HCT116 (cell line): ENCODE measurements around the gene AFAP1. TPM values are rescaled to one million over a fixed set of nuclear protein-coding genes. Genes with fewer than 3 reads are reported as not detected.

Source experiments
- ATAC-seq: fragments of 200-7000 bp; cut with Tn5 transposase; 2 replicates; pipeline ENCODE4 v1.9.1; 2020; ENCODE audit warnings: mild to moderate bottlenecking, moderate library complexity
- BruUV-seq: library from RNA; stranded (reverse); fragments of 400-500 nt; replicated peaks from 2 replicates; lab custom pipeline; 2021; lab: Mats Ljungman, UMichigan
- CTCF ChIA-PET: fragments of 300-600 bp; sonication (Branson Sonifier 250); formaldehyde crosslinking; loops from one replicate; lab custom pipeline; 2021; ENCODE audit warnings: antibody characterized with exemption; lab: Charles Lee
- POLR2A ChIA-PET: fragments of 300-600, 350-600 bp; sonication (Branson Sonifier 250); formaldehyde crosslinking; loops from one replicate; lab custom pipeline; 2021; ENCODE audit warnings: antibody characterized with exemption; lab: Charles Lee
- RAD21 ChIA-PET, 2 experiments: fragments of 300-600 bp; sonication (Branson Sonifier 250); formaldehyde crosslinking; loops; one replicate each; lab custom pipeline; 2023; ENCODE audit warnings: low total read pairs in 2 of 2; ENCODE audit not compliant: uncharacterized antibody in 2 of 2, unreplicated experiment in 2 of 2, low non-redundant PET in 1 of 2; lab: Charles Lee
- DNase-seq: peaks from one replicate; pipeline ENCODE4 v3.0.0-alpha.2; 2010; ENCODE audit warnings: low read depth, low spot score
- H2AFZ ChIP-seq: fragments of 200-600 bp; shearing (Covaris generic), sonication (generic); 2 replicates; pipeline ENCODE4 v1.6.1; 2017; ENCODE audit warnings: low read depth, mixed run types, mixed read lengths, antibody characterized with exemption, low read length; ENCODE audit not compliant: poor library complexity, severe bottlenecking
- H3K27ac ChIP-seq: 2 replicates; pipeline ENCODE4 v1.5.1; 2012; ENCODE audit warnings: low read depth, low read length
- H3K27me3 ChIP-seq: fragments of 200-600 bp; sonication (generic); 2 replicates; pipeline ENCODE4 v1.6.1; 2016; ENCODE audit warnings: mixed run types, low read length, mixed read lengths; ENCODE audit not compliant: insufficient read depth
- H3K36me3 ChIP-seq, 2 experiments: fragments of 200-500 bp in 1 of 2; fragments of 200-600 bp in 1 of 2; sonication (Bioruptor generic) in 1 of 2; sonication (generic) in 1 of 2; 2 replicates each; pipeline versions ENCODE4 v1.5.1 to v1.6.1; 2014 to 2016; ENCODE audit warnings: low read length in 2 of 2, inconsistent platforms in 1 of 2, mixed read lengths in 1 of 2, mixed run types in 1 of 2; ENCODE audit not compliant: insufficient read depth in 2 of 2, control insufficient read depth in 1 of 2
- H3K4me1 ChIP-seq, 2 experiments: fragments of 200-600 bp in 1 of 2; sonication (generic) in 1 of 2; 2 replicates each; pipeline versions ENCODE4 v1.5.1 to v1.6.1; 2012 to 2017; ENCODE audit warnings: low read length in 2 of 2, inconsistent platforms in 1 of 2, mild to moderate bottlenecking in 1 of 2, mixed read lengths in 1 of 2, mixed run types in 1 of 2, moderate library complexity in 1 of 2; ENCODE audit not compliant: insufficient read depth in 2 of 2, control insufficient read depth in 1 of 2
- H3K4me2 ChIP-seq: fragments of 200-600 bp; sonication (generic); 2 replicates; pipeline ENCODE4 v1.6.1; 2017; ENCODE audit warnings: mixed run types, low read length, mixed read lengths
- H3K4me3 ChIP-seq, 2 experiments: fragments of 200-600 bp in 1 of 2; sonication (generic) in 1 of 2; replicated peaks in 1 of 2; 2 replicates each; pipeline ENCODE4 v1.5.1; 2011 to 2016; ENCODE audit warnings: low read length in 2 of 2, control low read depth in 1 of 2, low read depth in 1 of 2, mild to moderate bottlenecking in 1 of 2, mixed read lengths in 1 of 2, mixed run types in 1 of 2
- H3K79me2 ChIP-seq: fragments of 200-600 bp; sonication (generic); 2 replicates; pipeline ENCODE4 v1.6.1; 2017; ENCODE audit warnings: mild to moderate bottlenecking, mixed run types, low read length, moderate library complexity, mixed read lengths; ENCODE audit not compliant: insufficient read depth
- H3K9ac ChIP-seq: fragments of 200-600 bp; sonication (generic); 2 replicates; pipeline ENCODE4 v1.6.1; 2016; ENCODE audit warnings: low read length, mixed read lengths
- H3K9me2 ChIP-seq: fragments of 200-600 bp; sonication (generic), shearing (Covaris generic); 2 replicates; pipeline ENCODE4 v1.6.1; 2017; ENCODE audit warnings: mixed run types, mild to moderate bottlenecking, moderate library complexity; ENCODE audit not compliant: insufficient read depth
- H3K9me3 ChIP-seq, 2 experiments: fragments of 200-500 bp in 1 of 2; fragments of 200-600 bp in 1 of 2; sonication (Bioruptor generic) in 1 of 2; sonication (generic) in 1 of 2; 2 replicates each; pipeline ENCODE4 v1.6.1; 2014 to 2017; ENCODE audit warnings: low read length in 2 of 2, mixed read lengths in 2 of 2, inconsistent platforms in 1 of 2, low read depth in 1 of 2, mild to moderate bottlenecking in 1 of 2, mixed run types in 1 of 2, moderate library complexity in 1 of 2; ENCODE audit not compliant: control insufficient read depth in 1 of 2, insufficient read depth in 1 of 2
- H4K20me1 ChIP-seq: fragments of 200-600 bp; sonication (generic), shearing (Covaris generic); 2 replicates; pipeline ENCODE4 v1.6.1; 2017; ENCODE audit warnings: mixed run types, mild to moderate bottlenecking, moderate library complexity; ENCODE audit not compliant: insufficient read depth
- ATF3 ChIP-seq: IDR thresholded peaks from 2 replicates; pipeline ENCODE4 v1.6.1; 2012
- CBX3 ChIP-seq: IDR thresholded peaks from 2 replicates; pipeline ENCODE4 v1.6.1; 2012; ENCODE audit warnings: low read depth
- CTCF ChIP-seq, 3 experiments: fragments of 200-600 bp in 1 of 3; sonication (generic) in 1 of 3; IDR thresholded peaks in 2 of 3; conservative IDR thresholded peaks in 1 of 3; 2 replicates each; pipeline ENCODE4 v1.5.1; 2012 to 2017; ENCODE audit warnings: low read depth in 2 of 3, low read length in 2 of 3, antibody characterized with exemption in 1 of 3, borderline replicate concordance in 1 of 3, control low read depth in 1 of 3, mild to moderate bottlenecking in 1 of 3, mixed read lengths in 1 of 3, mixed run types in 1 of 3, moderate library complexity in 1 of 3; ENCODE audit not compliant: insufficient read depth in 1 of 3
- EGR1 ChIP-seq: IDR thresholded peaks from 2 replicates; pipeline ENCODE4 v1.6.1; 2012; ENCODE audit warnings: low read depth
- EZH2 ChIP-seq: fragments of 200-600 bp; sonication (generic); IDR thresholded peaks from 2 replicates; pipeline ENCODE4 v1.6.1; 2017; ENCODE audit warnings: antibody characterized with exemption, mixed run types
- FOSL1 ChIP-seq: IDR thresholded peaks from 2 replicates; pipeline ENCODE4 v1.6.1; 2012; ENCODE audit warnings: low read depth
- MAX ChIP-seq: IDR thresholded peaks from 2 replicates; pipeline ENCODE4 v1.6.1; 2012
- REST ChIP-seq: IDR thresholded peaks from 2 replicates; pipeline ENCODE4 v1.6.1; 2012; ENCODE audit warnings: low read depth
- SIN3A ChIP-seq: IDR thresholded peaks from 2 replicates; pipeline ENCODE4 v1.6.1; 2012; ENCODE audit warnings: low read depth
- SP1 ChIP-seq: IDR thresholded peaks from 2 replicates; pipeline ENCODE4 v1.6.1; 2012; ENCODE audit warnings: low read depth
- TCF7L2 ChIP-seq: IDR thresholded peaks from 2 replicates; pipeline ENCODE4 v1.7.0; 2011; ENCODE audit warnings: borderline replicate concordance, inconsistent platforms; ENCODE audit not compliant: insufficient read depth, insufficient read length; ENCODE audit errors: extremely low read depth
- YY1 ChIP-seq: IDR thresholded peaks from 2 replicates; pipeline ENCODE4 v1.6.1; 2011; ENCODE audit warnings: low read length, low read depth, moderate library complexity, mild to moderate bottlenecking; ENCODE audit not compliant: insufficient replicate concordance; ENCODE audit errors: extremely low read depth
- ZBTB33 ChIP-seq: IDR thresholded peaks from 2 replicates; pipeline ENCODE4 v1.6.1; 2011; ENCODE audit warnings: mild to moderate bottlenecking, low read length, moderate library complexity; ENCODE audit not compliant: insufficient replicate concordance; ENCODE audit errors: extremely low read depth
- ZFX ChIP-seq: fragments of 450-650 bp; IDR thresholded peaks from 2 replicates; pipeline ENCODE4 v1.6.1; 2017
- ZNF274 ChIP-seq: fragments of 200-500 bp; sonication (Bioruptor generic); IDR thresholded peaks from 2 replicates; pipeline ENCODE4 v1.6.1; 2014; ENCODE audit warnings: mild to moderate bottlenecking, low read depth, low read length, inconsistent platforms
- intact Hi-C: fragments of 100-400 bp; cut with micrococcal nuclease; formaldehyde crosslinking; loops from 2 replicates; pipeline ENCODE4 v1.10.0; 2022
- total RNA-seq: library from RNA; stranded (reverse); gene quantifications from one replicate; pipeline ENCODE4 v1.2.1, GENCODE V29; 2021; ENCODE audit not compliant: unreplicated experiment

Gene AFAP1
- total RNA-seq, 1 experiment from 2014 or later = 19.4 TPM

GRCh38 chr4:7714738-7715137, 224.9 kb downstream of the AFAP1 start:
- no peaks in the 10 kb centered on the region for H3K79me2 ChIP-seq
- no peak for TF ChIP-seq CBX3
- TF ChIP-seq SP1 = no peak
- TF ChIP-seq ATF3 = no peak
- no peak for TF ChIP-seq SIN3A
- TF ChIP-seq MAX = no peak
- TF ChIP-seq ZNF274 = no peak
- no peak for TF ChIP-seq YY1
- TF ChIP-seq FOSL1 = no peak
- no peak for TF ChIP-seq EZH2
- TF ChIP-seq ZBTB33 = no peak
- no peak for TF ChIP-seq REST
- no peak for TF ChIP-seq EGR1
- TF ChIP-seq ZFX = no peak
- no peak for TF ChIP-seq TCF7L2
- TF ChIP-seq CTCF (IDR thresholded peaks at IDR 0.05 in 2 of 3, conservative IDR thresholded peaks at IDR 0.05 in 1 of 3; ENCODE audit: borderline replicate concordance in 1 of 3, insufficient read depth in 1 of 3, low read depth in 2 of 3, low read length in 2 of 3) = no peak
- ChIA-PET CTCF (no interaction called here), RAD21 (no interaction called here), POLR2A (no interaction called here)
- no peaks in the 10 kb centered on the region for H4K20me1 ChIP-seq
- H3K4me3 ChIP-seq = no peak overlapping the region
- BruUV-seq = no TSS peak
- H2AFZ ChIP-seq = no peak overlapping the region
- ATAC-seq = no peak
- H3K4me1 ChIP-seq = no peaks in the 10 kb centered on the region
- no peaks in the 10 kb centered on the region for H3K36me3 ChIP-seq
- no peak overlapping the region for H3K9ac ChIP-seq
- no peak overlapping the region for H3K27ac ChIP-seq
- intact Hi-C loops = no loop called here
- DNase-seq = no peak
- H3K9me2 ChIP-seq = no peaks in the 10 kb centered on the region
- H3K9me3 ChIP-seq = peaks cover 0 to 4% of the 10 kb centered on the region in 2 experiments; a peak in 1 of 4 replicates
- no peak overlapping the region for H3K4me2 ChIP-seq
- H3K27me3 ChIP-seq = 0 out of 2 replicates have a peak, but pooled peaks cover 6% of the 10 kb centered on the region
